ENCODE measurements around the gene SHISA3. TPM values are rescaled to one million over a fixed set of nuclear protein-coding genes. Genes with fewer than 3 reads are reported as not detected.

Gene SHISA3
- total RNA-seq, 4 donors from 2014 or later = 0.68 to 4.6 (median 2.4) TPM

GRCh38 chr4:42401171-42401570, 3.9 kb downstream of the SHISA3 start:
- no peak for TF ChIP-seq CTCF (IDR thresholded peaks at IDR 0.05; ENCODE audit: low read depth)

GRCh38 chr4:42404001-42404400, 6.7 kb downstream of the SHISA3 start:
- no peak for TF ChIP-seq CTCF (IDR thresholded peaks at IDR 0.05; ENCODE audit: low read depth)

- TF ChIP-seq CTCF (IDR thresholded peaks at IDR 0.05; ENCODE audit: low read depth) = no peak
These were observed 13.2 kb downstream of the SHISA3 start for GRCh38 chr4:42410446-42410845.

GRCh38 chr4:42411803-42412202, 14.5 kb downstream of the SHISA3 start:
- TF ChIP-seq CTCF (IDR thresholded peaks at IDR 0.05; ENCODE audit: low read depth) = no peak

GRCh38 chr4:42412251-42412650, 15.0 kb downstream of the SHISA3 start:
- no peak for TF ChIP-seq CTCF (IDR thresholded peaks at IDR 0.05; ENCODE audit: low read depth)

- no peak for TF ChIP-seq CTCF (IDR thresholded peaks at IDR 0.05; ENCODE audit: low read depth)
These were observed 18.0 kb downstream of the SHISA3 start for GRCh38 chr4:42415281-42415680.

GRCh38 chr4:42416017-42416416, 18.7 kb downstream of the SHISA3 start:
- no peak for TF ChIP-seq CTCF (IDR thresholded peaks at IDR 0.05; ENCODE audit: low read depth)

Measured in subcutaneous adipose tissue (tissue), 4 donors.